B cell (primary cell): ENCODE measurements around the gene DOCK4.

Experiments
- EZH2 ChIP-seq: IDR thresholded peaks from 2 replicates; pipeline ENCODE4 v1.6.1; 2012; ENCODE audit warnings: borderline replicate concordance, low read depth, mild to moderate bottlenecking, moderate library complexity, low read length; ENCODE audit not compliant: insufficient read depth, poor library complexity, severe bottlenecking
- TF ChIP-seq, protein P1 (sequence below): fragments of 200-600 bp; IDR thresholded peaks from one replicate; pipeline ENCODE4 v1.8.0; 2022; ENCODE audit warnings: antibody characterized with exemption, mild to moderate bottlenecking

DNA sequence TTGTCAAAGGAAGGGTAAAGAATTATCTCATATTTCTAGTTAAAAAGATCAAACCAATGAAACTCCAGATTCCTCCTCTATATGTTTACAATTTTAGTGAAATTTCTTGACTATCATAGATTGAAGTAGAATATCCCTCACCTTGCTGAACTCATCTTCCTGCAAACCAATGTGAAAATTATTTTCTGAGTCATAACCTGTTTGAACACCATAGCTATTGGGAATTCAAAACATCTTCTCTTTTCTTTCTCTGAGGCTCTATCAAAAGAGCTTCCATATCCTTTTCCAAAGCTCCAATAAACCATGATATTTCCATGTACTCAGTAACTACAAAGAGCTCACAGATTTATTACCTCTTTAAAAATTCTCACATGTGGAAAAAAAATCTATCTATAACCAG lies 134.3 kb downstream of the DOCK4 start:
- no peak for TF ChIP-seq EZH2
- TF ChIP-seq, protein P1, sequence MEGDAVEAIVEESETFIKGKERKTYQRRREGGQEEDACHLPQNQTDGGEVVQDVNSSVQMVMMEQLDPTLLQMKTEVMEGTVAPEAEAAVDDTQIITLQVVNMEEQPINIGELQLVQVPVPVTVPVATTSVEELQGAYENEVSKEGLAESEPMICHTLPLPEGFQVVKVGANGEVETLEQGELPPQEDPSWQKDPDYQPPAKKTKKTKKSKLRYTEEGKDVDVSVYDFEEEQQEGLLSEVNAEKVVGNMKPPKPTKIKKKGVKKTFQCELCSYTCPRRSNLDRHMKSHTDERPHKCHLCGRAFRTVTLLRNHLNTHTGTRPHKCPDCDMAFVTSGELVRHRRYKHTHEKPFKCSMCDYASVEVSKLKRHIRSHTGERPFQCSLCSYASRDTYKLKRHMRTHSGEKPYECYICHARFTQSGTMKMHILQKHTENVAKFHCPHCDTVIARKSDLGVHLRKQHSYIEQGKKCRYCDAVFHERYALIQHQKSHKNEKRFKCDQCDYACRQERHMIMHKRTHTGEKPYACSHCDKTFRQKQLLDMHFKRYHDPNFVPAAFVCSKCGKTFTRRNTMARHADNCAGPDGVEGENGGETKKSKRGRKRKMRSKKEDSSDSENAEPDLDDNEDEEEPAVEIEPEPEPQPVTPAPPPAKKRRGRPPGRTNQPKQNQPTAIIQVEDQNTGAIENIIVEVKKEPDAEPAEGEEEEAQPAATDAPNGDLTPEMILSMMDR: no peak
